Measurements from ENCODE around the gene KRT9.

The KRT9 gene

DNA sequence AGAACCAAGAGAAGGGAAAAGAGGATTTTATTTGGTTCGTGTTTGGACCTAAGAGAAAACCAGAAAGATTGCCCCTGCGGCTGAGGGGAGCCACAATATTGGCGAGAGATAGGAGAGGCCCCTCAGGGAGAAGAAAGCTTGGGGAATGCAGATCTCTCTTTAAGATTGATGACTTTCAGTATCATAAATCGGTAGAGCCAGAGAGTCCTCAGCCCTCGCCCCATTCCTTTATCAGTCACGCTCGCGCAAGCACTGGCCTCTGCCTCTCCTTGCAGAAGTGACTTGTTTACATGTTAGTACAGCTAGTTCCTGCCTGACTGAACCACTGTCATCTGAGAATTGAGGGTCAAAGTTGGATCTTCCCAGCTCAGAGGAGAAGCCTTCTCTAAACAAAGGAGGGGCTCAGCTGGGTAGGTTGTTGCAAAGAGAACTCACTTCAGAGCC is 22.2 kb downstream of the KRT9 start:
- Histone ChIP-seq H3K9me3 (no peaks in the 10 kb centered on the region), H3K27ac (peak overlapping the region; percentile 78)
- TF ChIP-seq, protein P1, sequence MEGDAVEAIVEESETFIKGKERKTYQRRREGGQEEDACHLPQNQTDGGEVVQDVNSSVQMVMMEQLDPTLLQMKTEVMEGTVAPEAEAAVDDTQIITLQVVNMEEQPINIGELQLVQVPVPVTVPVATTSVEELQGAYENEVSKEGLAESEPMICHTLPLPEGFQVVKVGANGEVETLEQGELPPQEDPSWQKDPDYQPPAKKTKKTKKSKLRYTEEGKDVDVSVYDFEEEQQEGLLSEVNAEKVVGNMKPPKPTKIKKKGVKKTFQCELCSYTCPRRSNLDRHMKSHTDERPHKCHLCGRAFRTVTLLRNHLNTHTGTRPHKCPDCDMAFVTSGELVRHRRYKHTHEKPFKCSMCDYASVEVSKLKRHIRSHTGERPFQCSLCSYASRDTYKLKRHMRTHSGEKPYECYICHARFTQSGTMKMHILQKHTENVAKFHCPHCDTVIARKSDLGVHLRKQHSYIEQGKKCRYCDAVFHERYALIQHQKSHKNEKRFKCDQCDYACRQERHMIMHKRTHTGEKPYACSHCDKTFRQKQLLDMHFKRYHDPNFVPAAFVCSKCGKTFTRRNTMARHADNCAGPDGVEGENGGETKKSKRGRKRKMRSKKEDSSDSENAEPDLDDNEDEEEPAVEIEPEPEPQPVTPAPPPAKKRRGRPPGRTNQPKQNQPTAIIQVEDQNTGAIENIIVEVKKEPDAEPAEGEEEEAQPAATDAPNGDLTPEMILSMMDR (IDR thresholded peaks at IDR 0.05): no peak

GRCh38 chr17:41548844-41549595 is 22.8 kb downstream of the KRT9 start:
- H3K27me3 ChIP-seq: peaks cover 16% of the 10 kb centered on the region
- peak overlapping the region; percentile 51 to 63 for H3K4me3 ChIP-seq (ENCODE audit: low read depth in 1 of 2, low read length in 1 of 2)
- TF ChIP-seq, protein P1 (IDR thresholded peaks at IDR 0.05): peak; percentile 90
- H3K27ac ChIP-seq: peak overlapping the region; percentile 78
- H3K36me3 ChIP-seq: no peaks in the 10 kb centered on the region
- H3K4me1 ChIP-seq (ENCODE audit: control insufficient read depth in 1 of 2, insufficient read depth in 1 of 2, low read depth in 1 of 2, low read length in 1 of 2): peaks cover 12 to 24% of the 10 kb centered on the region in 2 experiments
- H3K9me3 ChIP-seq: no peaks in the 10 kb centered on the region

More for the DNA sequence above, 22.2 kb downstream of the KRT9 start:
- Histone ChIP-seq H3K4me3 (ENCODE audit: low read depth in 1 of 2, low read length in 1 of 2) (peak overlapping the region in 1 of 2 experiments; percentile 63), H3K36me3 (no peaks in the 10 kb centered on the region), H3K4me1 (ENCODE audit: control insufficient read depth in 1 of 2, insufficient read depth in 1 of 2, low read depth in 1 of 2, low read length in 1 of 2) (peaks cover 12 to 24% of the 10 kb centered on the region in 2 experiments), H3K27me3 (peaks cover 16% of the 10 kb centered on the region)

DNA sequence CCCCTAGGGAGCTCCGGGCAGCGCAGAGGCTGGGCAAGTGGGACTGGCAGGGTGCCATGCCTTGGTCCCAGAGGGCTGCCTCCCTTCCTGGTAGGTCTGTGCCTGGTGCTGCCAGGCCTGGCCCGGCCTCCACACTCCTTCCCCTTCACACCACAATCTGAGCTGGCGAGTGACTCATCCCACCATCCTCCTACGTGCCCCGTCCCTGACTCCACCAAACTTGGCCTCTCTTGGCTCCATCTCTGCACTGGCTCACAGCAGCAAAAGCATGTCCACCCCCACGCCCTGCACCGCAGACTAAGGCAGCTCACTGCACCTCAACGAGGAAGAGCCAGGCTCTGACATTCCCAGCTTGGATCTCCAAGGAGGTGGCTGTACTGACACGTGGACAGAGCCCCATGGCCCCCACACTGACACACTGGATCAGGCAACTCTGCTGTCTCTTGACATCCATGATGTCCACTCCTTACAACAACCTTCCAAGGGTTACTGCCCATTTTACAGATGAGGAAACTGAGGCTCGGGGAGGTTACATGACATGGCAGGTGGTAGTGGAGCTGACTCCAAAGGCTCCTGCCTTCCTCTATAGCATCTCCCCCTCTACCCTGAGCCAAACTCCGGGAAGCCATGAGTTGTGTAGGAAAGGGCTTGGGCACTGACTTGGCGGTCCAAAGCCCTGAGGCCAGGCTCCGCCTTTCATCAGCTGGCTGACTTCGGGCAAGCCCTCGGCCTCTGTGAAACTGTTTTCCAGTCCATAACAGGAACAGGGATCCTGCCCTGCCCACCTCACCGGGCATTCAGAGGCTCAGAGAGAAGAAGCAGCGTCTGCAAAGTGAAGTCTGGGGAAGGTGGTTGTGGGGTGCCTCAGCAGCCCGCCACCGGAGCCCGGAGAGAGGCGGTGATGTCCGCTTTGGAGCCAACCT is 23.7 kb downstream of the KRT9 start:
- TF ChIP-seq, protein P1 (IDR thresholded peaks at IDR 0.05): no peak
- Histone ChIP-seq H3K27me3 (peaks cover 19% of the 10 kb centered on the region), H3K36me3 (no peaks in the 10 kb centered on the region), H3K4me3 (ENCODE audit: low read depth in 1 of 2, low read length in 1 of 2) (peak overlapping the region; percentile 51 to 63), H3K27ac (peak overlapping the region; percentile 78), H3K9me3 (no peaks in the 10 kb centered on the region), H3K4me1 (ENCODE audit: control insufficient read depth in 1 of 2, insufficient read depth in 1 of 2, low read depth in 1 of 2, low read length in 1 of 2) (peaks cover 12 to 24% of the 10 kb centered on the region in 2 experiments)

DNA sequence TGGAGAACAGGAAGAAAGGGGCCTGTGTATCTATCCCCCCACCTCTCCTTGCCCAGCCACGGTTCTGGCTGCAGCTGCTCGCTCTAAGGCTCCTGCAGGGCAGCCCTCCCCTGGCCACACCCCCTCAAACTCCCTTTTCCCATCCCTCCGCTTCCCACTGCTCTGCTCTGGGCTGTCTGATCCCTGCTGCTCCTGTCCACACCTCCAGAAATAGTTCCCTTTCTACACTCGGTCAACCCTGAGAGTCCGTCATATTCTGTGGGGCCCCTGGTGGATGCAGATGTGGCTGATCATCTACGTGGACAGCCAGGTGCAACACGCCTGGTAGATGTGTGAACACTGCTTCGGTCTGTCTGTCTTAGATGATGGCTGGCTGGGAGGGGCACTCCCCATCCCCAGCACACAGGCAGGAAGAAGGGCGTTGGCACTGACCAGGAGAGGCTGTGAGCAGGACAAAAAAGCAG is 24.4 kb downstream of the KRT9 start:
- H3K4me1 ChIP-seq (ENCODE audit: control insufficient read depth in 1 of 2, insufficient read depth in 1 of 2, low read depth in 1 of 2, low read length in 1 of 2): peaks cover 12 to 24% of the 10 kb centered on the region in 2 experiments
- no peaks in the 10 kb centered on the region for H3K36me3 ChIP-seq
- TF ChIP-seq, protein P1 (IDR thresholded peaks at IDR 0.05): no peak
- no peak overlapping the region for H3K27ac ChIP-seq
- peaks cover 23% of the 10 kb centered on the region for H3K27me3 ChIP-seq
- H3K4me3 ChIP-seq (ENCODE audit: low read depth in 1 of 2, low read length in 1 of 2): no peak overlapping the region
- no peaks in the 10 kb centered on the region for H3K9me3 ChIP-seq

- Histone ChIP-seq H3K4me1 (ENCODE audit: control insufficient read depth in 1 of 2, insufficient read depth in 1 of 2, low read depth in 1 of 2, low read length in 1 of 2) (peaks cover 12 to 24% of the 10 kb centered on the region in 2 experiments), H3K9me3 (no peaks in the 10 kb centered on the region), H3K27me3 (peaks cover 25% of the 10 kb centered on the region), H3K27ac (no peak overlapping the region), H3K36me3 (no peaks in the 10 kb centered on the region), H3K4me3 (ENCODE audit: low read depth in 1 of 2, low read length in 1 of 2) (no peak overlapping the region)
- TF ChIP-seq, protein P1 (IDR thresholded peaks at IDR 0.05): no peak
Observed at GRCh38 chr17:41546819-41547218, 25.0 kb downstream of the KRT9 start.
